GM18499 (cell line): ENCODE data around the gene PRMT2.
"Not testable (repeated sequence)": the region's sequence is repeated elsewhere in the genome, so short reads cannot be mapped to it uniquely, and the experiment has no call there.

Experiments used
- ATAC-seq: cut with Tn5 transposase; IDR thresholded peaks from one replicate; pipeline ENCODE4 v1.9.1; 2021; ENCODE audit warnings: moderate number of reproducible peaks; ENCODE audit not compliant: insufficient read depth, unreplicated experiment

The PRMT2 gene

GRCh38 chr21:46616656-46617055, 18.8 kb upstream of the PRMT2 start:
- no peak for ATAC-seq

GRCh38 chr21:46617267-46618051, 18.0 kb upstream of the PRMT2 start:
- no peak for ATAC-seq

GRCh38 chr21:46618738-46619379, 16.6 kb upstream of the PRMT2 start:
- ATAC-seq: no peak

- no peak for ATAC-seq
Measured at GRCh38 chr21:46619846-46620245, 15.6 kb upstream of the PRMT2 start.

GRCh38 chr21:46620846-46621245, 14.6 kb upstream of the PRMT2 start:
- ATAC-seq: no peak

- no peak for ATAC-seq
Measured at GRCh38 chr21:46621457-46622182, 13.9 kb upstream of the PRMT2 start.

GRCh38 chr21:46622226-46622625, 13.2 kb upstream of the PRMT2 start:
- no peak for ATAC-seq

- no peak for ATAC-seq
Measured at GRCh38 chr21:46624050-46624449, 11.4 kb upstream of the PRMT2 start.

- ATAC-seq: no peak
Measured at GRCh38 chr21:46625759-46626158, 9.7 kb upstream of the PRMT2 start.

- no peak for ATAC-seq
Measured at GRCh38 chr21:46626536-46626935, 8.9 kb upstream of the PRMT2 start.

- no peak for ATAC-seq
Measured at GRCh38 chr21:46626975-46627501, 8.4 kb upstream of the PRMT2 start.

GRCh38 chr21:46627726-46628125, 7.7 kb upstream of the PRMT2 start:
- ATAC-seq: no peak

GRCh38 chr21:46628868-46629267, 6.6 kb upstream of the PRMT2 start:
- ATAC-seq: no peak

- ATAC-seq: not testable (repeated sequence)
Measured at GRCh38 chr21:46630915-46631314, 4.6 kb upstream of the PRMT2 start.

- no peak for ATAC-seq
Measured at GRCh38 chr21:46633566-46633965, 1.9 kb upstream of the PRMT2 start.

- no peak for ATAC-seq
Measured at GRCh38 chr21:46634427-46634826, 1.0 kb upstream of the PRMT2 start.

- no peak for ATAC-seq
Measured at GRCh38 chr21:46634966-46635323, 529 bp upstream of the PRMT2 start.

- ATAC-seq: no peak
Measured at GRCh38 chr21:46636181-46636512, 673 bp downstream of the PRMT2 start.

GRCh38 chr21:46636550-46637285, 1.2 kb downstream of the PRMT2 start:
- ATAC-seq: no peak

GRCh38 chr21:46637952-46638746, 2.7 kb downstream of the PRMT2 start:
- no peak for ATAC-seq
